Astrocyte of the hippocampus (primary cell): ENCODE results near the gene PDLIM7.
A peak's percentile ranks its signal among the peaks of the same experiment; 100 is the strongest.

ENCODE experiments used
- DNase-seq: peaks from one replicate; pipeline ENCODE4 v3.0.0; 2011; ENCODE audit warnings: low read depth, low spot score

Gene PDLIM7

GRCh38 chr5:177507596-177508220 lies 10.3 kb upstream of the PDLIM7 start:
- DNase-seq, result no peak

DNA sequence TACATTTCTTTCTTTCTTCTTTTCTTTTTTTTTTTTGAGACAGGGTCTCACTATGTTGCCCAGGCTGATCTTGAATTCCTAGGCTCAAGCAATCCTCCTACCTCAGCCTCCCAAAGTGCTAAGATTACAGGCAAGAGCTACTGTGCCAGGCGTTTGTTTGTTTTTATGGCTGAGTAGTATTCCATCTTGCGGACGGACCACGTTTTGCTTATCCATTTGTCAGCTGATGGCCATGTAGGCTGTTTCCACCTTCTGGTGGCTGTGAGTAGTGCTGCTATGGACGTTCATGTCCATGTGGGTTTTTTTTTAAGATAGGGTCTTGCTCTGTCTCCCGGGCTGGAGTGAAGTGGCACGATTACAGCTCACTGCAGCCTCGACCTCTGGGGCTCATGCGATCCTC lies 9.8 kb upstream of the PDLIM7 start:
- peak; percentile 21 for DNase-seq

GRCh38 chr5:177505075-177505474 lies 7.7 kb upstream of the PDLIM7 start:
- DNase-seq, result no peak

DNA sequence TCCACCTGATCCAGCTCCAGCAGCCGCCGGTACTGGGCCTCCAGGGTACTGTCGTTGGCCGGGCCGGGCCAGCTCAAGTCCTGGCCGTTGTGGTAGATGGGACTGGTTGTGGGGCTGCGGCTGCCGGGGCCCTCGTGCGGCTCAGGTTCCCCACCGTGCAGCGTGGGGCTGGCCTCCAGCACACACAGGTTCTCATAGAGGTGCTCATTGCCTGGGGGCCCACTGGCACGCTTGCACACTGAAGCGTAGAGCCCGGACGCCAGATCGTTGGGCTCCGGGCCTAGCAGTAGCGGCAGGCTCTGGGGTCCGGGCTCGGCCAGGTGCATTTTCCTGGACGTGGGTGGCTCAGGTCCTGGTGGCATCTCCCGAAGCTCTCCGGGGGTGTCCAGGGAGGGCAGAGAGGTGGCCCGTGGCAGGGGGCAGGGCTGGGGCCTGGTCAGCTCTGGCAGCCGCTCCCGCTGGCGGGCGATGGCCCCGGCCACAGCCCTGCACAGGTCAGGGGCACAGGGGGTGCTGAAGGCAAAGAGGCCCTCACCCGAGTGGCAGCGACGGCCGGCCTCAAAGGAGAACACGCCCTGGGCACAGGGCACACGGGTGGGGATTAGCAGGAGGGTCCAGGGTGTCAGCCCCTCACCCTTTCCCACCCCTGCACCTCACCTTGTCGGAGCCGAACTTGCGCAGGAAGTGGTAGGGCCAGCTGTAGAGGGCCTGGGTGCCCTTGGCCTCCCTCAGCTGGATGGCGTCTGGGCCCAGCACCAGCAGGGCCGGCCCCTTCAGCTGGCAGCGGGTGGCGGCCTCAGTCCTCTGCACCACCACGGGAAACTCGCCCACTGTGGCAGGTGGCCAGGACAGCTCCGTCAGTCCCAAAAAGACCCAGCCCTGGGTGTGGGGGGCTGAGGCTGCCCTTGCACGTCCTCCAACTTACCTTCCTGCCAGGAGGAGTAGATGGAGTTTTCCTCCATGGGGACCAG lies 7.0 kb upstream of the PDLIM7 start:
- no peak for DNase-seq

- DNase-seq, result no peak
Observed at GRCh38 chr5:177503351-177504085, 6.1 kb upstream of the PDLIM7 start.

- DNase-seq, result no peak
Observed at GRCh38 chr5:177502886-177503285, 5.5 kb upstream of the PDLIM7 start.

DNA sequence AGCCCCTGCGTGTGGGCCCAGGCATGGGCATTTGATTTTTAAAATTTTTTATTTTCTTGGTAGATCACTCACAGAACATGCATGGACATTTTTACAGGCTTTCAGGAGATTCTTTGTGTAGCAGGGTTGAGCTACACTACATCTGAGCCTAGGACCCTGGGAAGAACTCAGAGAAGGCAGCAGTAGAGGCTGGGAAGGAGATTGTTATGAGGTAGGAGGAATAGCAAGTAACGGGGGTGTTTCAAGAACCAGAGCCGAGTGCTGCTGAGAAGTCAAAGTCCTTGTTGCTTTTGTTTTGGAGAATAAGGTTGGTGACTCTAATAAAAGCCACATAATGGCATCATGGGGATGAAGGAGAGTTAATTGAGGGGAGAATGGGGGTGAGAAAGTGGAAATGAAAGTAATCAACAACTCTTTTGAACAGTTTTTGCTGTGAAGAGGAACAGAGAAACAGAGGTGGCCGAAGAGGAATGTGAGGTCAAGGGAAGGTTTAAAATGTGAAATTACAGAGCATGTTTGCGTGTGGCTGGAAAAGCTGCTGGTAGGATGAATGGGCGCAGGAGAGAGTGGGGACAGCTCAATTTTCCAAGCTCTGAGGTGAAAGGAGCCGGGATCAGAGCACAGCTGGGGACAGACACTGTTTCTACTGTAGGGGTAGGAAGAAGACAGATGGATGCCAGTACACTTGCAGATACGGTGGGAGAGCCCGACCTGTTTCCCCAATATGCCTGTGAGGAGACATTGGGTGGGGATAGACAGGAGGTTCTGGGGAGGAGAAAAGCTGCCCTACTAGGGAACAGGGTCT lies 4.7 kb upstream of the PDLIM7 start:
- no peak for DNase-seq

DNA sequence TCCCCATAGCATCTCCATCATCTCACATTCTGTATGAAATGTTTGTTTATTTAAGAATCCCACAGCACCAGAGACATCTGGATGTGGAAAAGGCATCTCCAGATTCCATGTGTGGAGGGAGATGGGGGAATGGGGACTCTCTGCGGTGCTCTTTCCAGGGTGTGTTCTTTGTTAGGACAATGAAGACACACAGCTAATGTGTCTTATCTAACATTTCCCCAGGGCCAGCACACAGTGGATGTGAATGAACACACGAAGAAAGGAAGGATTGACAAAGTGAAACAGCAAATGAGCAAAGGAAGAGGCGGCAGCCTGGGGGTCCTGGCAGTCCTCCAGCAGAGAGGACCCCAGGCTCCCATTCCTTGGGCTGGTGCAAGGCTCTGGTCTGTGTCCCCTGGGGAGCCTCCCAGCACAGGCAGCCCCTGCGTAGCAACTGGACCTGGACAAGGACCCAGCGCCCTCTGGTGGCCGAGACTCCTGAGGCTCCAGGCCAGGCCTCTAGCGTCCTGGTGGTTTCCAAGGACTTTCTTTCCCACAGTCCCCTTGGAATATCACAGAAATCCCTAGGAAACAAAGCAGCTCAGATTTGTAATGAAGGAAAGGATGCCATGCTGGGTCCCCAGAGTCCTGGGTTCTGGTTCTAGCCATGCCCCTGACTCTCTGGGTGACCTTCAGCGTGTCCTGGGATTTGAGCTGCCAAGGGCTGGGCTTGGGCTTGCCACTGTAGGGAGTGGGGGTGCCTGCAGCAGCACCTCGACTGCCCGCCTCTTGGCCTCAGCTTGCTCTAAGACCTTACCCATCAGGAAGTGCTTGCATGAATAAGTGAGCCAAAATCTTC lies 3.5 kb upstream of the PDLIM7 start:
- DNase-seq, result peak; percentile 95

GRCh38 chr5:177499842-177500241 lies 2.4 kb upstream of the PDLIM7 start:
- no peak for DNase-seq

DNA sequence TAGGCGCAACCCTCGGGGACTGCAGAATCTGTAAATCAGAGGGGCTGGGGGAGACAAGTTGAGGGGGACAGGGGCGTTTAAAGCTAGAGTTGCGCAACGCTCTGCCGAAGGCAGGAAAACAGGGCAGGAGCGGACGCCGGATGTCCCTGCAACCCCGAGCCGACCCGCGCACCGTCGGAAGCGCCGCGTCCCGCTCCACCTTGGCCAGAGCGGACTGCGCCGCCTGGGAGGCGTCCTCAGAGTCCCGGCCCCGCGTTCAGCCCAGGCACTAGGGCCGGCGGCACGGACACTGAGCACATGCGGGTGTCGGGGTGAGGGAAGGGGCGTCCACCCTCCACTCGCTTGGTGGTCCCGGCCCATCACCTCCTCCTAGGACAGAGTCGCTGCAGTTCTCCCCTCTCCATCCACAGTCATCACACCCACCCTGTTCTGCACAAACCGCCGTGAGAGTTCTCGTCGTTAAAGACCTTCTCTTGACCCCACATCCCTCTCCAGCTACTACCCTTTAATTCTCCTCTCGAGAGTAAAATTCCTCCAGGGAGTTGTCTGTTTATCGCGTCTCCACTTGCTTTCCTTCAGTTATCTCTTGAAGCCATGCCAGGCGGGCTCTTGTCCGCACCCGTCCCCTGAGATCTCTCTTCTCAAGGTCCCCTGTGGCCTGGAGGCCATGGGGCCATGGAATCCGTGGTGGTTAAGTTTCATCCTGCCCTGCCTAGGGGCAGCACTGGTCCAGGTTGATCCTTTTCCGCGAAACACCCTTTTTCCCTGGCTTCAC lies 796 bp upstream of the PDLIM7 start:
- DNase-seq, result no peak

- DNase-seq, result peak; percentile 97
Observed at GRCh38 chr5:177496727-177497291, 595 bp downstream of the PDLIM7 start.

- peak; percentile 80 for DNase-seq
Observed at GRCh38 chr5:177496070-177496726, 1.2 kb downstream of the PDLIM7 start.

DNA sequence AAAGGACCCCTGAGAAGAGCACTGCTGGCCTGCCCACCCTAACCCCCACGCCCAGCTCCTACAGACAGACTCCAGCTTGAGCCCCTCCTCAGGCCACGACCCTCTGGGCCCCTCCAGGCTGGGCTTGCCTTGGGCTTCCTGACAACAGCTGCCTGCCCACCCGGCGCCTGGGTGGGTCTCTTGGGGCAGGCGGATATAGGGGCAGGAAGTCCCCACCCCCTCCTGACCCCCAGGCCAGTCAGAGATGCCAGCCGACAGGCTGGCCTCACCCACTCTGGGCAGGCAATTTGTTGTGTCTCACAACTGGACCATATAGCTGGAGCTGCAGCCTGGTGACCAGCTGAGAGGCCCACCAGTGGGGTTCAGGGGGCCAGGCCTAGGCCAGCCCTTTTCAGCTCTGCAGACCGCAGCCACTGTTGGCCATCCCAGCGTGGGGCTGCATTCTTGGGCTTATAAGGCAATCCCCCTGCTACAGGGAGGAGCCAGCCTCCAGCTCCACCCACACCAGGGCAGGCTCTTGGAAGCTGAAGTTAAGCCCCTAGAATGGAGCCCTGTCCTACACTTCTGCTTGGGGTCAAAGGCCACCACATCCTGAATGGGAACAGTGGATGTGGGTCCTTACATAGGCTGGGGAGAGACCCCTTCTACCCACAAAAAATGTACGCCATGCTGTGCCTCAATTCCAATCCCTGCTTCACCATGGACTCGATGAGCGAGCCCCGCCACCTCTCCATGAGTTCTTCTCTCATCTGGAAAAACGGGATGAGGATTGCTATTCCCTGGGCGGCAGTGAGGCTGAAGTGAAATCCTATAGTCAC lies 2.0 kb downstream of the PDLIM7 start:
- peak; percentile 96 for DNase-seq

DNA sequence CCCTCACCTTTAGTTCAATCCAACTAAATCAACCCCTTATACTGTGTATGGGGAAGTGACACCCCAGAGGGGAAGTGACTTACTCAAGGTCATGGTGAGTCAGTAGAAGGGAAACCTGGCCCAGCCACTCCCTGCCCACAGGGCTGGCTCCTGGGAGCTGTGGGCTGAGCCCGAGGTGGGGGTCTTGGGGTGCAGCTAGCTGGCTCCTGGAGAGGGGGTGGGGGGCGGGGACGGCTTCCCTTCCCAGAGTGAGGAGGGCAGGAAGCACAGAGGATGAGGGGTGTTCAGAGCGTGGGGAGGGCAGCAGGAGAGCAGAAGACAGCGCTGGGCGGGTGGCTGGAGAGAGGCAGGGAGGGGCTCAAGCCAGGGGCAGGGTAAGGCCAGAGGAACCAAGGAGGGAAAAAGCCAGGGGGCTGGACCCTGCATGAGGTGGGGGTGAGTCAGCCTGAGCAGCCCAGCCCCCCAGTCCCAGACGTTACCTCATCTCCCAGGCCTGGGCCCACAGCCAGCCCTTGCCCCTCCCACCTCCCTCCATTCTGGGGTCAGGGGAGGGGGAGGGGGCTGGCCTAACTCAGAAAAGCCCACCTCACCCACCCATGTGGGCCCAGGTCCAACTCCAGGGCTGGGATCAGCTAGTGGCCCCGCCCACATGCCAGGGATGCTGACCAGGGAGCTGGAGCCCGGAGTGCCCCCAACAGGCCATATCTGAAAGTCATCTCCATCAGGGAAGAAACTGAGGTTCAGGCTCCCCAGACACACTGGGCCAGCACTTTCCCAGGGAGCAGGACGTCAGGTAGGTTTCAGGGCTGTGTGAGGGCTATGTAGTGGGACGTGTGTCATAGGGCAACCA lies 2.8 kb downstream of the PDLIM7 start:
- DNase-seq, result peak; percentile 99

DNA sequence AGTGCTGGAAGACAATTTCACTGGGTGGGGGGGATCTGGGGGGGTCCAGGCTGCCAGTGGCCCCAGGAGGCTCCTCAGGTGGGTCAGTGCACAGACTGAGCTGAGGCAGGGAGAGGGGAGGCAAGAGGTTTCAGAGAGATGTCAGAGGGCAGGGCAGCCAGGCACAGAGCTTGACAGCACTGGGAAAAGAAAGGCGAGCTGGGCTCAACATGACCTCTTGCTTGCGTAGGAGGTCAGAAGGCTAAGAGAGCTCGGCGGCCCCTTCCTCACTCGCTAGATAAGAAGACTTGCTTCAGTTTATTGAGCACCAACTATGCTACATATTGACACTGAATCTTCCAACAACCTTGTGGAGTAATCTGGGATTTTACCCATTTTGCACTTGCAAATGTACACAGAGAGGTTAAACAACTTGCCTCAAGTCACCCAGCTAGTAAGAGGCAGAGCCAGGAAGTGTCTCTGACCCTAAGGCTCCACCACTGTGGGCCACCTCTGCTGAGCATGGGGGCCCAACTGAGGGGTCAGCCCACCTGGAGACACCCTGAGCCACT lies 3.5 kb downstream of the PDLIM7 start:
- DNase-seq, result no peak

DNA sequence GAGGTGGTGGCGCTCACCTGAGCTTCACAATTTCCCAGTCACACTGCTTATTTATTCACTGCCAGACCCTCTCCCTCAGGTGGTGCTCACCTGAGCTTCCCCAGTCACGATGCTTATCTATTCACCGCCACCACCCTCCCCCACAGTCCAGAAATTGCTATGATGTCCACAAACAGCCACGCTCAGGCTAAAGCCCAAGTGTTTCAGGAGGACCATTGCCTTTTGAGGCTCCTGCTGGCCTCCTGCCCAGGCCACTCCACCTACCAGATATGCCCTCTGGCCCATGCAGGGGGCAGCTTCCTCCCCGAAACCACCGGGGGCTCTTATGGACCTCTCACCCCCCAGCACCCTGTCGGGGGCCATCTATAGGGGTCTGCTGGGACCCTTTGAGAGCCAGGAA lies 4.6 kb downstream of the PDLIM7 start:
- peak; percentile 20 for DNase-seq
